ENCODE data around the gene HOXA5.

The HOXA5 gene

DNA sequence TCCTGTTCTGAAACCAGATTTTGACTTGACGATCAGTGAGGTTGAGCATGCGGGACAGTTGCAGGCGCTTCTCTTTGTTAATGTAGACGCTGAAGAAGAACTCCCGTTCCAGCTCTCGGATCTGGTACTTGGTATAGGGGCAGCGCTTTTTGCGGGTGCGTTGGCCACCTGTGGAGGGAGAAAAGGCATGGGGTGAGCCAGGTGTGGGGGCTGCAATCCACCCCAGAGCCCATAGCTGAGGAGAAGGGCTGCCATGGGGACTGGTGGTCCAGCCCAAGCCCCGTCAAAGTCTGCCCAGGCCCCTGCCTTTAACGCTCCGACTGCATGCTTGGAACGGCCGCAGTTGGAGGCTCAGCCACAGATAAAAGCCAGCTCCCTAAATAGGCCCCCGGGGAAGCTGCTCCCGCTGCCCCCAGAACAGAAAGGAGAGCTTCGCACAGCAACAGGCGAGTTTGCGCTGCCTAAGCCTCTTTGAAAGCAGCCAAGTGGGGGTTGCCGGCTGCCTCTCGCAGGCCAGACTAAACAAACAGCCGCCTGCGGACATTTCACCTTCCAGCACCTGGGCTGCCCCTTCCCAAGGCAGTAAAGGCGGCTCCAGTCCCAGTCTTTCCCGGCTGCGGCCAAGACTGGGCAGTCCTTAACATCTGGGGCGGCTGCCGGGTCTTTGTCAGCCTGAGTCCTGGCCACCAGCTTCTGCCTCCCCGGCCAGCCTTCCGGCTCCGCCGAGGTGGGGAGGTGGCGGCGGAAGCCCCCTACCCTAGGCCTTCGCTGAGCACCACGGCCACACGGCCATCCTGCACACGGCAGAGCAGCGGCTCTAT, 39.6 kb upstream of the HOXA5 start:
- no peak for DNase-seq (ENCODE audit: low read depth in 4 of 4, low spot score in 1 of 4)

- no peak for DNase-seq (ENCODE audit: low read depth in 4 of 4, low spot score in 1 of 4)
Measured at GRCh38 chr7:27182285-27182841, 38.9 kb upstream of the HOXA5 start.

- DNase-seq (ENCODE audit: low read depth in 4 of 4, low spot score in 1 of 4), result no peak
Measured at GRCh38 chr7:27181795-27182275, 38.4 kb upstream of the HOXA5 start.

- no peak for DNase-seq (ENCODE audit: low read depth in 4 of 4, low spot score in 1 of 4)
Measured at GRCh38 chr7:27180431-27181420, 37.2 kb upstream of the HOXA5 start.

GRCh38 chr7:27179503-27180430, 36.3 kb upstream of the HOXA5 start:
- DNase-seq (ENCODE audit: low read depth in 4 of 4, low spot score in 1 of 4), result peak in 2 of 4 experiments; percentile 48 to 57

- no peak for DNase-seq (ENCODE audit: low read depth in 4 of 4, low spot score in 1 of 4)
Measured at GRCh38 chr7:27179030-27179429, 35.5 kb upstream of the HOXA5 start.

- no peak for DNase-seq (ENCODE audit: low read depth in 4 of 4, low spot score in 1 of 4)
Measured at GRCh38 chr7:27178366-27178765, 34.9 kb upstream of the HOXA5 start.

DNA sequence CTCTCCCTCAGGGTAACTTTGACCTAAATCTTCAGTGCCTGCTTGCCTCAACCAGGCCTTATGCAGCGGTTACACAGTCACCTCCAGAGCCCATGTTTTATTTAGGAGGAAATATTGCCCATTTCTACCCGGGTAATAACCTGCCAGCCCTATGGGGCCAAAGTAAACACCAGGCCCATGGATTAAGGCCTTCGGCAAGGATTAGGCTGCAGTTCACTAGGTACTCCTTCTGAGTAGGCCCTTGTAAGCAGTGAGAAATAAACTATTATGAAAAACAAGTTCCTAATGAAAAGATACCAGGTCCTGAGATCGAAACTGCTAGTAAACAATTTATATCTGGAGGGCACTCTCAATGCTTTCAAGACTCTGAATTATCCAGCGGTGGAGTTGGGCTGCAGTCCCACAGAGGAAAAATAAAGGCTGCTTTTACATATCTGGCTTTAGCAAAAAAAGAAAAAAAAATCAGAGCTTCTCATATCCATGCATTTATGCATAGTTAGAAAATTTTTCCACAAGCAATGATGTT, 34.4 kb upstream of the HOXA5 start:
- no peak for DNase-seq (ENCODE audit: low read depth in 4 of 4, low spot score in 1 of 4)

DNA sequence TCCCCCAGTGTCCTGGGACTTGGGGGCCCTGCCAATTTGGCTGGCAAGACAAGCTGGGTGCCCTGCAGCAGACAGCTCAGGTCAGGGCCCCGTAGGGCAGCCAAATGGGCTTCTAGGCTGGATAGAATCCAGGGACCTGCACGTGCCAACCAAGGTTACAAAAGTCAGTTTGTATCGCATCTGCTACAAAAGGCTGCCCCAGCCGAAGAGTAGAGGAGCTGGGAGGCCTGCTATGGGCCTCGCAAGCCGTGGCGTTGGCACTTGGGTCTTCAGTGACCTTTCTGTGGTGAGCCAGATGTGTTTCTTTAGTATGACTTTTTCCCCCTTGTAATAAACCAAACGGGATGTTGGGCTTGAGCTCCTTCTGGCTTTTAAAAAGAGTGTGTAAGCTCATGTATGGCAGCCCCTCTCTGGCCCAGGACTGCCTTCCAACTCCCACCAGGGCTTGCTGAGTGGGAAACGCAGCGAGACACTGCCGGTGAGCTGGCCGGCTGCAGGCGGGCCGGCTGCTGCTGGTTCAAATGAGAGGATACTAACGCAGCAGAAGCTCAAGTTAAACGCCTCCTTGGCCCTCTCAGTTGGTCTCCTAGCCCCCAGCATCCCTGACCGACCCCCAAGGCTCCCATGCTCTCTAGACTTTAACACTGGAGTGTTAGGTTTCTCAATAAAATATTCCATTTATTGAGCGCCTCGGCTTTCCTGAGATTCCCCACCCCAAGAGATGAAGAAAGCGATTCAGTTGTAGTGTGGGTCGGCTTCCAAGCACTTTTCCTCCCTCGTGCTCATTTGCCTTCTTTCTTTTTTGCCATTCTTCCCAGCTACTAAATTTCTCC, 33.7 kb upstream of the HOXA5 start:
- DNase-seq (ENCODE audit: low read depth in 4 of 4, low spot score in 1 of 4), result no peak

DNA sequence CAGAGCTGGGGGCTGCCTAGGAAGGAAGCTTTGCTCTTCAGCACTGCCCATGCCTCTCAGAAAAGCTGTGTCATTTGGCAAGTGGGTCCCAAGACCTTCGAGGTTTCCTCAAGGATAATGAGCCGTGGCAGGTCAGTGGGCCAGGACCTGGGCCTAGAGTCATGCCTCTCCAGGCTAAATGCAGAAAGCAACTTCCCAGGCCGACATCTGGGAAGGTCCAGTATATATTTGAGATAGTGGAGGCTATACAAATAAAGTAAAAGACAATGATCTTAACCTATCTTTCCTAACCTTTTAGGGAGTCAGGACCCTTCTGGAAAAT, 33.0 kb upstream of the HOXA5 start:
- no peak for DNase-seq (ENCODE audit: low read depth in 4 of 4, low spot score in 1 of 4)

GRCh38 chr7:27175626-27176523, 32.4 kb upstream of the HOXA5 start:
- DNase-seq (ENCODE audit: low read depth in 4 of 4, low spot score in 1 of 4), result no peak

GRCh38 chr7:27174874-27175625, 31.6 kb upstream of the HOXA5 start:
- no peak for DNase-seq (ENCODE audit: low read depth in 4 of 4, low spot score in 1 of 4)

- no peak for DNase-seq (ENCODE audit: low read depth in 4 of 4, low spot score in 1 of 4)
Measured at GRCh38 chr7:27173956-27174873, 30.7 kb upstream of the HOXA5 start, which contains the start of gene HOXA10. TSS of gene HOXA10 (minus strand) at chr7:27174320. CDS start at chr7:27174306, 14 bp downstream.

GRCh38 chr7:27173511-27173955, 30.1 kb upstream of the HOXA5 start:
- DNase-seq (ENCODE audit: low read depth in 4 of 4, low spot score in 1 of 4), result no peak

- DNase-seq (ENCODE audit: low read depth in 4 of 4, low spot score in 1 of 4), result no peak
Measured at GRCh38 chr7:27172823-27173510, 29.5 kb upstream of the HOXA5 start.

DNA sequence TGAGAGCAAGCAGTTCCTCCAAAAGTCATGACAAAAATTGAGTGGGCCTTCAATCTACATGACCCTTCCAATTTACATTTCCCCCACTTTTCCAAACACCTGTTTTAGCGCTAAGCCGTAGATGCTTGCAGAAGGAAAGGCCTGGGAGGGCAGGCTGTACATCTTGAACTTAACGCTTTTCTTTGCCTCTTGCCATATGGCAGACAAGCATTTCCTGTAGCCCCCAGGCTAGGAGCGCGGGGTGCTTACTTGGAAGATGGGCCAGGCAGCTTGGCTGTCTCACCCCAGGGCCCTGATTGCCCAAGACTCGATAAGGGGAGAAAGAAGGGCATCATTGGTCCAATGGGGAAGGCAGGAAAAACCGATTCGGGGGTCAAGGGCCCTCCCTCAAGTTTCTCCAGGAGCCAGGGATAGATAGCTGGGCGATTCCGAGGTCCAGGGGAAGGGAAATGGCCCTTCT, 28.9 kb upstream of the HOXA5 start:
- no peak for DNase-seq (ENCODE audit: low read depth in 4 of 4, low spot score in 1 of 4)

Measured in stimulated activated CD4-positive, alpha-beta T cell treated with anti-CD3 and anti-CD28 coated beads, Interleukin-1b, Interleukin-23, amount 100 ng/mL, for 24 hours (primary cell).